ENCODE data around the gene LRGUK.

Gene LRGUK

GRCh38 chr7:134189559-134189958 lies 62.4 kb downstream of the LRGUK start:
- H3K36me3 ChIP-seq (ENCODE audit: control insufficient read depth, insufficient read depth, low read length), result no peaks in the 10 kb centered on the region
- no peak for TF ChIP-seq CTCF (IDR thresholded peaks at IDR 0.05; ENCODE audit: insufficient read depth, low read length, poor library complexity, severe bottlenecking)

GRCh38 chr7:134191876-134192275 lies 64.7 kb downstream of the LRGUK start:
- Histone ChIP-seq H3K4me3 (replicated peaks; ENCODE audit: low read depth, low read length) (no peak overlapping the region), H3K36me3 (ENCODE audit: control insufficient read depth, insufficient read depth, low read length) (no peaks in the 10 kb centered on the region), H3K27me3 (replicated peaks; ENCODE audit: control insufficient read depth, insufficient read depth, low read length) (no peaks in the 10 kb centered on the region)
- no peak for DNase-seq (ENCODE audit: extremely low read depth, insufficient read length)
- no peak for TF ChIP-seq CTCF (IDR thresholded peaks at IDR 0.05; ENCODE audit: insufficient read depth, low read length, poor library complexity, severe bottlenecking)

More at GRCh38 chr7:134189559-134189958, 62.4 kb downstream of the LRGUK start:
- DNase-seq (ENCODE audit: extremely low read depth, insufficient read length), result no peak
- Histone ChIP-seq H3K27me3 (replicated peaks; ENCODE audit: control insufficient read depth, insufficient read depth, low read length) (no peaks in the 10 kb centered on the region), H3K4me3 (replicated peaks; ENCODE audit: low read depth, low read length) (no peak overlapping the region)

GRCh38 chr7:134193240-134193639 lies 66.1 kb downstream of the LRGUK start:
- Histone ChIP-seq H3K4me3 (replicated peaks; ENCODE audit: low read depth, low read length) (no peak overlapping the region), H3K27me3 (replicated peaks; ENCODE audit: control insufficient read depth, insufficient read depth, low read length) (no peaks in the 10 kb centered on the region), H3K36me3 (ENCODE audit: control insufficient read depth, insufficient read depth, low read length) (no peaks in the 10 kb centered on the region)
- no peak for TF ChIP-seq CTCF (IDR thresholded peaks at IDR 0.05; ENCODE audit: insufficient read depth, low read length, poor library complexity, severe bottlenecking)
- no peak for DNase-seq (ENCODE audit: extremely low read depth, insufficient read length)

- no peak for DNase-seq (ENCODE audit: extremely low read depth, insufficient read length)
- TF ChIP-seq CTCF (IDR thresholded peaks at IDR 0.05; ENCODE audit: insufficient read depth, low read length, poor library complexity, severe bottlenecking), result no peak
Measured at GRCh38 chr7:134195252-134195651, 68.1 kb downstream of the LRGUK start.

GRCh38 chr7:134196439-134196838 lies 69.3 kb downstream of the LRGUK start:
- Histone ChIP-seq H3K4me3 (replicated peaks; ENCODE audit: low read depth, low read length) (no peak overlapping the region), H3K27me3 (replicated peaks; ENCODE audit: control insufficient read depth, insufficient read depth, low read length) (no peaks in the 10 kb centered on the region; the same call in 1 of the 2 replicates), H3K36me3 (ENCODE audit: control insufficient read depth, insufficient read depth, low read length) (no peaks in the 10 kb centered on the region)
- no peak for TF ChIP-seq CTCF (IDR thresholded peaks at IDR 0.05; ENCODE audit: insufficient read depth, low read length, poor library complexity, severe bottlenecking)
- no peak for DNase-seq (ENCODE audit: extremely low read depth, insufficient read length)

More at GRCh38 chr7:134195252-134195651, 68.1 kb downstream of the LRGUK start:
- Histone ChIP-seq H3K36me3 (ENCODE audit: control insufficient read depth, insufficient read depth, low read length) (no peaks in the 10 kb centered on the region), H3K27me3 (replicated peaks; ENCODE audit: control insufficient read depth, insufficient read depth, low read length) (no peaks in the 10 kb centered on the region; the same call in 1 of the 2 replicates), H3K4me3 (replicated peaks; ENCODE audit: low read depth, low read length) (no peak overlapping the region)

- no peak for TF ChIP-seq CTCF (IDR thresholded peaks at IDR 0.05; ENCODE audit: insufficient read depth, low read length, poor library complexity, severe bottlenecking)
- no peaks in the 10 kb centered on the region; the same call in 1 of the 2 replicates for H3K27me3 ChIP-seq (replicated peaks; ENCODE audit: control insufficient read depth, insufficient read depth, low read length)
- no peak overlapping the region for H3K4me3 ChIP-seq (replicated peaks; ENCODE audit: low read depth, low read length)
- H3K36me3 ChIP-seq (ENCODE audit: control insufficient read depth, insufficient read depth, low read length), result no peaks in the 10 kb centered on the region
- no peak for DNase-seq (ENCODE audit: extremely low read depth, insufficient read length)
Measured at GRCh38 chr7:134197345-134197744, 70.2 kb downstream of the LRGUK start.
